Activated naive CD8-positive, alpha-beta T cell treated with anti-CD3 and anti-CD28 coated beads, Interleukin-2, amount 10 ng/mL, durations not matched to agents 7 days and 5 days (primary cell): Measurements from ENCODE around the gene OSBPL1A. TPM values are rescaled to one million over a fixed set of nuclear protein-coding genes. Genes with fewer than 3 reads are reported as not detected.

Source experiments
- ATAC-seq: fragments of 150-1000 bp; cut with Tn5 transposase; one replicate; pipeline ENCODE4 v1.10.0; 2021; ENCODE audit warnings: low read depth, moderate library complexity
- POLR2A ChIA-PET: fragments of 350-600 bp; sonication (Branson Sonifier 250); formaldehyde crosslinking; loops from one replicate; lab custom pipeline; 2021; ENCODE audit warnings: antibody characterized with exemption; lab: Charles Lee
- DNase-seq: peaks from one replicate; pipeline ENCODE4 v3.0.0; 2021
- H3K27ac Mint-ChIP-seq: one replicate; pipeline ENCODE4 v1.8.0; 2022; ENCODE audit warnings: mild to moderate bottlenecking, mixed read lengths
- H3K27me3 Mint-ChIP-seq: one replicate; pipeline ENCODE4 v1.8.0; 2022; ENCODE audit warnings: mild to moderate bottlenecking, moderate library complexity, mixed read lengths
- H3K36me3 Mint-ChIP-seq: one replicate; pipeline ENCODE4 v1.8.0; 2021; ENCODE audit warnings: mild to moderate bottlenecking, mixed read lengths
- H3K4me1 Mint-ChIP-seq: one replicate; pipeline ENCODE4 v1.8.0; 2021; ENCODE audit warnings: mixed read lengths
- H3K4me3 Mint-ChIP-seq: one replicate; pipeline ENCODE4 v1.8.0; 2022; ENCODE audit warnings: mild to moderate bottlenecking, moderate library complexity, mixed read lengths
- H3K9me3 Mint-ChIP-seq: one replicate; pipeline ENCODE4 v1.8.0; 2021; ENCODE audit warnings: mixed read lengths
- total RNA-seq, 2 experiments: library from RNA; stranded (reverse); gene quantifications; one replicate each; pipeline ENCODE4 v1.2.3, GENCODE V29; 2021

Gene OSBPL1A
- total RNA-seq, 2 experiments from 2014 or later: 1.0 to 1.2 TPM

GRCh38 chr18:24232800-24233199, 164.8 kb downstream of the OSBPL1A start:
- no peaks in the 10 kb centered on the region for H3K27me3 Mint-ChIP-seq
- no peaks in the 10 kb centered on the region for H3K9me3 Mint-ChIP-seq
- H3K36me3 Mint-ChIP-seq: no peaks in the 10 kb centered on the region
- H3K27ac Mint-ChIP-seq: no peak overlapping the region
- POLR2A ChIA-PET: no interaction called here
- H3K4me1 Mint-ChIP-seq: no peaks in the 10 kb centered on the region
- DNase-seq (no peak), ATAC-seq (no peak)
- no peak overlapping the region for H3K4me3 Mint-ChIP-seq

GRCh38 chr18:24231773-24232735, 165.6 kb downstream of the OSBPL1A start:
- Mint-ChIP-seq H3K36me3 (no peaks in the 10 kb centered on the region), H3K4me3 (no peak overlapping the region), H3K27me3 (no peaks in the 10 kb centered on the region), H3K9me3 (no peaks in the 10 kb centered on the region), H3K27ac (no peak overlapping the region), H3K4me1 (no peaks in the 10 kb centered on the region)
- DNase-seq (no peak), ATAC-seq (no peak)
- POLR2A ChIA-PET: no interaction called here

- H3K9me3 Mint-ChIP-seq: no peaks in the 10 kb centered on the region
- peaks cover 2% of the 10 kb centered on the region for H3K27me3 Mint-ChIP-seq
- no peak overlapping the region for H3K4me3 Mint-ChIP-seq
- no peaks in the 10 kb centered on the region for H3K4me1 Mint-ChIP-seq
- H3K36me3 Mint-ChIP-seq: no peaks in the 10 kb centered on the region
- ATAC-seq (no peak), DNase-seq (no peak)
- POLR2A ChIA-PET: no interaction called here
- H3K27ac Mint-ChIP-seq: no peak overlapping the region
Measured at GRCh38 chr18:24230766-24231165, 166.9 kb downstream of the OSBPL1A start.

GRCh38 chr18:24228667-24229041, 169.0 kb downstream of the OSBPL1A start:
- ATAC-seq (no peak), DNase-seq (no peak)
- H3K4me3 Mint-ChIP-seq: no peak overlapping the region
- peaks cover 11% of the 10 kb centered on the region for H3K27me3 Mint-ChIP-seq
- H3K9me3 Mint-ChIP-seq: no peaks in the 10 kb centered on the region
- H3K36me3 Mint-ChIP-seq: no peaks in the 10 kb centered on the region
- no peak overlapping the region for H3K27ac Mint-ChIP-seq
- POLR2A ChIA-PET: no interaction called here
- no peaks in the 10 kb centered on the region for H3K4me1 Mint-ChIP-seq

GRCh38 chr18:24227977-24228666, 169.5 kb downstream of the OSBPL1A start:
- POLR2A ChIA-PET: no interaction called here
- Mint-ChIP-seq H3K4me1 (no peaks in the 10 kb centered on the region), H3K9me3 (no peaks in the 10 kb centered on the region), H3K27me3 (peaks cover 11% of the 10 kb centered on the region), H3K27ac (no peak overlapping the region), H3K36me3 (no peaks in the 10 kb centered on the region), H3K4me3 (no peak overlapping the region)
- ATAC-seq (no peak), DNase-seq (no peak)

- POLR2A ChIA-PET: no interaction called here
- Mint-ChIP-seq H3K9me3 (no peaks in the 10 kb centered on the region), H3K36me3 (no peaks in the 10 kb centered on the region), H3K27ac (no peak overlapping the region), H3K27me3 (peaks cover 19% of the 10 kb centered on the region), H3K4me3 (no peak overlapping the region), H3K4me1 (no peaks in the 10 kb centered on the region)
- no peak for ATAC-seq
- no peak for DNase-seq
Measured at GRCh38 chr18:24220318-24220688, 177.3 kb downstream of the OSBPL1A start.

- POLR2A ChIA-PET: no interaction called here
- Mint-ChIP-seq H3K27ac (no peak overlapping the region), H3K4me1 (no peaks in the 10 kb centered on the region), H3K9me3 (no peaks in the 10 kb centered on the region), H3K27me3 (peaks cover 19% of the 10 kb centered on the region), H3K4me3 (no peak overlapping the region), H3K36me3 (no peaks in the 10 kb centered on the region)
- DNase-seq (no peak), ATAC-seq (no peak)
Measured at GRCh38 chr18:24219561-24220317, 177.9 kb downstream of the OSBPL1A start.

GRCh38 chr18:24214913-24215312, 182.7 kb downstream of the OSBPL1A start:
- Mint-ChIP-seq H3K4me3 (no peak overlapping the region), H3K9me3 (no peaks in the 10 kb centered on the region), H3K27me3 (peaks cover under 1% of the 10 kb centered on the region), H3K36me3 (no peaks in the 10 kb centered on the region), H3K4me1 (no peaks in the 10 kb centered on the region), H3K27ac (no peak overlapping the region)
- ATAC-seq (no peak), DNase-seq (no peak)
- POLR2A ChIA-PET: no interaction called here

GRCh38 chr18:24214144-24214543, 183.5 kb downstream of the OSBPL1A start:
- Mint-ChIP-seq H3K9me3 (no peaks in the 10 kb centered on the region), H3K36me3 (no peaks in the 10 kb centered on the region)
- POLR2A ChIA-PET: no interaction called here

GRCh38 chr18:24212939-24213338, 184.7 kb downstream of the OSBPL1A start:
- H3K27ac Mint-ChIP-seq: no peak overlapping the region
- H3K9me3 Mint-ChIP-seq: no peaks in the 10 kb centered on the region
- POLR2A ChIA-PET: no interaction called here
- peaks cover 3% of the 10 kb centered on the region for H3K27me3 Mint-ChIP-seq
- H3K4me1 Mint-ChIP-seq: no peaks in the 10 kb centered on the region
- no peaks in the 10 kb centered on the region for H3K36me3 Mint-ChIP-seq
- no peak overlapping the region for H3K4me3 Mint-ChIP-seq
- DNase-seq (no peak), ATAC-seq (no peak)

More at GRCh38 chr18:24214144-24214543, 183.5 kb downstream of the OSBPL1A start:
- H3K27me3 Mint-ChIP-seq: peaks cover under 1% of the 10 kb centered on the region
- ATAC-seq (no peak), DNase-seq (no peak)
- H3K4me1 Mint-ChIP-seq: no peaks in the 10 kb centered on the region
- no peak overlapping the region for H3K27ac Mint-ChIP-seq
- H3K4me3 Mint-ChIP-seq: no peak overlapping the region

GRCh38 chr18:24209558-24209957, 188.1 kb downstream of the OSBPL1A start:
- Mint-ChIP-seq H3K4me1 (no peaks in the 10 kb centered on the region), H3K36me3 (no peaks in the 10 kb centered on the region), H3K4me3 (no peak overlapping the region), H3K27ac (no peak overlapping the region), H3K9me3 (no peaks in the 10 kb centered on the region), H3K27me3 (peaks cover 5% of the 10 kb centered on the region)
- no peak for ATAC-seq
- POLR2A ChIA-PET: no interaction called here
- DNase-seq: no peak

- Mint-ChIP-seq H3K27ac (no peak overlapping the region), H3K4me3 (no peak overlapping the region), H3K27me3 (peaks cover 10% of the 10 kb centered on the region), H3K9me3 (no peaks in the 10 kb centered on the region), H3K36me3 (no peaks in the 10 kb centered on the region), H3K4me1 (no peaks in the 10 kb centered on the region)
- no peak for ATAC-seq
- DNase-seq: no peak
- POLR2A ChIA-PET: no interaction called here
Measured at GRCh38 chr18:24208270-24209035, 189.2 kb downstream of the OSBPL1A start.

- no peak for DNase-seq
- POLR2A ChIA-PET: no interaction called here
- H3K4me3 Mint-ChIP-seq: no peak overlapping the region
- H3K9me3 Mint-ChIP-seq: no peaks in the 10 kb centered on the region
- H3K27me3 Mint-ChIP-seq: peaks cover 10% of the 10 kb centered on the region
- H3K4me1 Mint-ChIP-seq: no peaks in the 10 kb centered on the region
- no peak for ATAC-seq
- H3K36me3 Mint-ChIP-seq: no peaks in the 10 kb centered on the region
- no peak overlapping the region for H3K27ac Mint-ChIP-seq
Measured at GRCh38 chr18:24204904-24205303, 192.7 kb downstream of the OSBPL1A start.
